Fibroblast of villous mesenchyme (primary cell): Measurements from ENCODE around the gene DPY19L3. TPM values are rescaled to one million over a fixed set of nuclear protein-coding genes. Genes with fewer than 3 reads are reported as not detected.

Experiments
- DNase-seq: peaks from one replicate; pipeline ENCODE4 v3.0.0-alpha.2; 2010; ENCODE audit warnings: low read depth
- H3K4me3 ChIP-seq: 2 replicates; pipeline ENCODE4 v1.5.1; 2011; ENCODE audit warnings: low read depth, mild to moderate bottlenecking, low read length
- total RNA-seq: library from RNA; depleted of rRNA; stranded (reverse); fragments of >200 nt; gene quantifications from 2 replicates; pipeline ENCODE4 v1.2.3, GENCODE V29; 2012
- TF ChIP-seq, protein P1 (sequence below): IDR thresholded peaks from 2 replicates; pipeline ENCODE4 v1.5.1; 2012; ENCODE audit warnings: low read depth, mild to moderate bottlenecking, low read length; ENCODE audit not compliant: insufficient read depth

The DPY19L3 gene
- total RNA-seq, 1 donor, result 22.5 TPM

DNA sequence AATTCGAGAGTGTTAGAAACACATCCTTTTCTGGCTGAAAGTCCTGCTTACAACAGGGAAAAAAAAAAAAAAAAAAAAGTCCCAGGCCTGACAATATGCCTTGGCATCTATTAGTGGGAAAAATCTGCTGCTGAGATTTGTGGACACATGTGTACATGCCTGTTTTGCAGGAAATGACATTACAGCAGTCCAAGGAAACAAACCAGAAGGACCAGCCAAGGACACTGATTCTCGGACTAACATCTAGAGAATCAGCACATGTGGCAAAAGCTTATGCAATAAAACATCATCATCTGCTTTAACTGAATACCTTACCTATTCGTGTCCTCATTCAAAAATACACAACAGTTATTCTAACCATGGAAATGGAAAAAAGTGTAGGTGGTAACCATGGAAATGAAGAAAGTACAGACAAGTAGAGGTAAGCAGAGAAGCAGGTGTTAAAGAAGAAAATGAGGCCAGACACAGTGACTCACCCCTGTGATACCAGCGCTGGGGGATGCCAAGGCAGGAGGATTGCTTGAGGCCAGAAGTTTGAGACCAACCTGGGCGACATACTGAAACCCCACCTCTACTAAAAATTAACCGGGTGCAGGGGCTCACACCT, 9.4 kb upstream of the DPY19L3 start:
- no peak overlapping the region for H3K4me3 ChIP-seq
- DNase-seq, result no peak
- TF ChIP-seq, protein P1, sequence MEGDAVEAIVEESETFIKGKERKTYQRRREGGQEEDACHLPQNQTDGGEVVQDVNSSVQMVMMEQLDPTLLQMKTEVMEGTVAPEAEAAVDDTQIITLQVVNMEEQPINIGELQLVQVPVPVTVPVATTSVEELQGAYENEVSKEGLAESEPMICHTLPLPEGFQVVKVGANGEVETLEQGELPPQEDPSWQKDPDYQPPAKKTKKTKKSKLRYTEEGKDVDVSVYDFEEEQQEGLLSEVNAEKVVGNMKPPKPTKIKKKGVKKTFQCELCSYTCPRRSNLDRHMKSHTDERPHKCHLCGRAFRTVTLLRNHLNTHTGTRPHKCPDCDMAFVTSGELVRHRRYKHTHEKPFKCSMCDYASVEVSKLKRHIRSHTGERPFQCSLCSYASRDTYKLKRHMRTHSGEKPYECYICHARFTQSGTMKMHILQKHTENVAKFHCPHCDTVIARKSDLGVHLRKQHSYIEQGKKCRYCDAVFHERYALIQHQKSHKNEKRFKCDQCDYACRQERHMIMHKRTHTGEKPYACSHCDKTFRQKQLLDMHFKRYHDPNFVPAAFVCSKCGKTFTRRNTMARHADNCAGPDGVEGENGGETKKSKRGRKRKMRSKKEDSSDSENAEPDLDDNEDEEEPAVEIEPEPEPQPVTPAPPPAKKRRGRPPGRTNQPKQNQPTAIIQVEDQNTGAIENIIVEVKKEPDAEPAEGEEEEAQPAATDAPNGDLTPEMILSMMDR, result no peak

DNA sequence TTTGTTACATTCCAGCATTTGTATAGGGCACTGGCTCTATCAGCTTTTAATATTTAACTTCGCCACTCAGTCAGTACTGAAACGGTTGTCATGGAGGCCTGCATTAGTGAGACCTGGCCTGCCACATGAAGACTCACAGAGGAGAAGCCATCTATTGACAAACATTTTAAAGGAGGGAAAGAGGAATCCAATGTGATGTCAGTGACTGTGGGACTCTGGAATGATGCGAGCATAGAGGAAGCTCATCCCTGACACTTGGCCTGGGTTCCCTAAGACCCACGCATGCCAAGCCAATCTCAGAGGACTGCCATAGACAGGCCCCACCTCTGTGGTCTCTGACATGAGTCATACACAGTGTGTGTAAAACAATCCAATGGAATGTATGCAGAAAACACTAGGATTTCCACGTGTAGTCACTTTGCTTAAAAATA, 7.9 kb upstream of the DPY19L3 start:
- DNase-seq, result peak; percentile 83
- TF ChIP-seq, protein P1, result no peak
- H3K4me3 ChIP-seq, result no peak overlapping the region

DNA sequence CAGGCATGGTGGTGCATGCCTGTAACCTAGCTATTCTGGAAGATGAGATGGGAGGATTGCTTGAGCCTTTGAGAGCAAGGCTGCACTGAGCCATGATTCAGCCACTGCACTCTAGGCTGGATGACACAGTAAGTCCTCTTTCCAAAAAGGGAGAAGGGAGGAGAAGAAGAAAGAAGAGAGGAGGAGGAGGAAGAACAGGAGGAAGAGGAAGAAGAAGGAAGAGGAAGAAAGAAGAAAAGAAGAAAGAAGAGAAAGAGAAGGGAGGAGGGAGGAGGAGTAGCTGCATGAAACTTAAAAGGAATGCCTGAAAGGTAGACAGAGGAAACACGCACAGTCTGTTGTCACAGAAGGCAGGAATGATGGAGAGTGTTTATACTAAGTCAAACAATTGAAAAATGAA, 3.6 kb upstream of the DPY19L3 start:
- TF ChIP-seq, protein P1, result no peak
- H3K4me3 ChIP-seq, result no peak overlapping the region
- no peak for DNase-seq

DNA sequence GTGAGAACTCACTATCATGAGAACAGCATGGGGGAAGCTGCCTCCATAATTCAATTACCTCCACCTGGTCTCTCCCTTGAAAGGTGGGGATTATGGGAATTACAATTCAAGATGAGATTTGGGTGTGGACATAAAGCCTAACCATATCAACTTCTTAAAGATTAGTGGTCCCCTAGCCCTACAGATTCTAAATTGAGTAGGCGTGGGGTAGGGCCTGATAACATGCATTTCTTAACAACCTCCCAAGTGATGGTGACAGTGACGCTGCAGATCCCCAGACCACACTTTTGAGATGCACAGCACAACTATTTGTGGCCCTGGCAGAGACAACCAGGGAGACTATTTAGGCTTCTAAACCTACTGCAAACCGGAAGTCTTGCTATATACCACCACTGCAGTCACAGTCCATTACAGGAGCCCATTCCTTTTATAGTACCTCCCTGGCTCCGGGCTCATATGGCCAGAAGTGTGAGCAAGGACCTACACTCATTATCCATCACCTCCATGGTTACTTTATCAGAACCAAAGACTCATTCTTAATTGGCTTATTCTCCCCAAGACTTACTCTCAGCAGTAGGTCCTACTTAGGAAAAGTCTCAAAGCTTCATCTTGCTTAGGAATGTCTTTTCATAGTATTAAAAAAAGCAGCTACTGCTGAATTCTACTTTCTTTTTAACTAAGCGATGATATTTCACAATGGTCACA, 2.1 kb upstream of the DPY19L3 start:
- no peak for DNase-seq
- TF ChIP-seq, protein P1, result no peak
- no peak overlapping the region for H3K4me3 ChIP-seq

DNA sequence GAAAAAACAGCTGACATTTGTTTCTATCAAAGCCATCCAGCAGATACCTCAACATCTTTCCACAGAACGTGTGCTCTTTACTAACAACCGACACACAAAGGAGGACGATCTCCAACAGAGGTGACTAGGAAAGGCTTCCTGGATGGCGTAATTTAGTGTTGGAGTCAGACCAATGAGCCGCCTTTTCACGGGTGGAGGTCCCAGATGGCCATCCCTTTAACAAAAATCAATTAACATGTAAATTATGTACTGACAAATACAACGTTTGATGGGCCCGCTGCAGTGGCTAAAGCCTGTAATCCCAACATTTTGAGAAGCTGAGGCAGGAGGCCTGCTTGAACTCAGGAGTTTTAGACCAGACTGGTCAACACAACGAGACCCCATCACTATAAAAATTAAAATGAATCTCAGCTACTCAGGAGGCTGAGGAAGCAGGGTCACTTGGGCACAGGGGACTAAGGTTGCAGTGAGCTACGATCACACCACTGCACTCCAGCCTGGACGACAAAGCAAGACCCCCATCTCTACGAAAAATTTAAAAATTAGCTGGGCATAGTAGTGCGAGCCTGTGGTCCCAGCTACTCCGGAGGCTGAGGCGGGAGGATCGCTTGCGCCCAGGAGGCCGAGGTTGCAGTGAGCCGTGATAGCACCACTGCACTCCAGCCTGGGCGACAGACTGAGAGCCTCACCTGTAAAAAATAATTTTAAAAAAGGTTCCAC, 1.2 kb upstream of the DPY19L3 start:
- peak; percentile 11 for DNase-seq
- peak overlapping the region; percentile 85 for H3K4me3 ChIP-seq
- TF ChIP-seq, protein P1, result no peak

DNA sequence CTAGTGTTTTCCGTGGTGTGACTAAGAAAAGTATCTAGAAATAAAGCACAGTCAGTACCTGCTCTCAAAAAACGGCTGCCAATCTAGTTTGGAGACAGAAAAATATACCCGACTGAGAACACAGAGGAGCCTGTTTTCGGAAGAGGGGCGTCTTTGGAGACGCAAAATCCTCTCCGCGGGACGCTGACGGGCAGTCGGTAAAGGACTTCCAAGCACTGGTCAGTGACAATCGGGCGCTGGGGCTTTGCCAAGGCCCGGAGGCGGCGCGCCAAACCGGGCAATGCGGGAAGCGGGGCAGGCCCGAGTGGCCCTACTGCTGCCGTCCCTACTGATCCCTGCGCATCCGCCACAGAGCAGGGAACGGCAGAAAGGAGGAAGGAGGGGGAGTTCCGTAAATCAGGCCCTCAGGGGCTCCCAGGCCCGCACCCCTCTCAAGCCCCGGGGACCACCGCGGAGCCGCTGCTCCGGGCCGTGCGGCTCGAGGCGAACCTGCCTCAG, 588 bp upstream of the DPY19L3 start:
- DNase-seq, result peak; percentile 54
- peak overlapping the region; percentile 85 for H3K4me3 ChIP-seq
- TF ChIP-seq, protein P1, result no peak
